GM13977 (cell line): ENCODE measurements around the gene RYR3.

Experiments used
- DNase-seq: peaks from one replicate; pipeline ENCODE4 v3.0.0; 2012; ENCODE audit warnings: low spot score
- CTCF ChIP-seq: IDR thresholded peaks from 2 replicates; pipeline ENCODE4 v1.5.1; 2012; ENCODE audit warnings: mild to moderate bottlenecking, control low read depth; ENCODE audit not compliant: insufficient read depth; ENCODE audit errors: extremely low read depth, missing control alignments
- in situ Hi-C: fragments of 300-500 bp; cut with MboI; formaldehyde crosslinking; loops from one replicate; pipeline ENCODE4 v1.12.0; 2022; ENCODE audit warnings: low sequenced_read_pairs, low pct_unique_long_range_greater_than_20kb, mixed read lengths, inconsistent platforms; ENCODE audit not compliant: unreplicated experiment

RYR3 gene

GRCh38 chr15:33533197-33533596 is 222.4 kb downstream of the RYR3 start:
- TF ChIP-seq CTCF: no peak
- in situ Hi-C loops: no loop called here
- DNase-seq: no peak

- DNase-seq: no peak
- in situ Hi-C loops: no loop called here
- TF ChIP-seq CTCF: no peak
These were observed 223.9 kb downstream of the RYR3 start for GRCh38 chr15:33534642-33535041.

GRCh38 chr15:33535135-33535534 is 224.4 kb downstream of the RYR3 start:
- no peak for TF ChIP-seq CTCF
- in situ Hi-C loops: no loop called here
- no peak for DNase-seq

GRCh38 chr15:33539825-33540573 is 229.2 kb downstream of the RYR3 start:
- no peak for TF ChIP-seq CTCF
- DNase-seq: no peak
- in situ Hi-C loops: no loop called here

- TF ChIP-seq CTCF: no peak
- in situ Hi-C loops: no loop called here
- no peak for DNase-seq
These were observed 233.2 kb downstream of the RYR3 start for GRCh38 chr15:33543957-33544356.

GRCh38 chr15:33545866-33546265 is 235.1 kb downstream of the RYR3 start:
- in situ Hi-C loops: no loop called here
- no peak for DNase-seq
- no peak for TF ChIP-seq CTCF
